H1 (cell line): ENCODE data around the gene CCT3. TPM values are rescaled to one million over a fixed set of nuclear protein-coding genes. Genes with fewer than 3 reads are reported as not detected.

Source experiments
- BACH1 ChIP-seq: IDR thresholded peaks from 2 replicates; pipeline ENCODE4 v1.6.1; 2012; ENCODE audit warnings: low read length, improper control_type of control experiment
- EZH2 ChIP-seq: fragments of 200-600 bp; sonication (generic); IDR thresholded peaks from 2 replicates; pipeline ENCODE4 v1.7.1; 2012; ENCODE audit warnings: low read depth, mild to moderate bottlenecking, moderate library complexity, low read length, inconsistent platforms; ENCODE audit not compliant: severe bottlenecking
- FOSL1 ChIP-seq: IDR thresholded peaks from 2 replicates; pipeline ENCODE4 v1.6.1; 2011; ENCODE audit warnings: mild to moderate bottlenecking, low read depth, low read length, moderate library complexity; ENCODE audit not compliant: insufficient read depth
- TEAD4 ChIP-seq: IDR thresholded peaks from 2 replicates; pipeline ENCODE4 v1.6.1; 2012; ENCODE audit warnings: low read depth, low read length, inconsistent platforms, mixed read lengths
- polyA plus RNA-seq, 7 experiments: library from polyadenylated mRNA; depleted of rRNA in 3 of 7; stranded (reverse) in 5 of 7; unstranded in 2 of 7; fragments of >200 nt in 5 of 7; fragments of 200-250 nt in 2 of 7; gene quantifications; 1 replicate in 5 of 7; 2 replicates in 1 of 7; 4 replicates in 1 of 7; pipeline versions ENCODE4 v1.2.1 to v1.2.3, GENCODE V29; 2011 to 2013; ENCODE audit warnings: missing spikeins in 2 of 7, mixed read lengths in 2 of 7
- total RNA-seq: library from RNA; stranded (reverse); fragmentation: NEBNext Ultra II Directional; extraction: Animal tissue kit (Norgen Biotek cat#: 25700); gene quantifications from 2 replicates; pipeline ENCODE4 v1.2.1, GENCODE V29; 2021

CCT3 gene
- total and polyA plus RNA-seq, 2 of the 8 experiments (the other 6 are each of a cell fraction or from before 2014, with no cell fraction given) = 431 to 480 TPM

DNA sequence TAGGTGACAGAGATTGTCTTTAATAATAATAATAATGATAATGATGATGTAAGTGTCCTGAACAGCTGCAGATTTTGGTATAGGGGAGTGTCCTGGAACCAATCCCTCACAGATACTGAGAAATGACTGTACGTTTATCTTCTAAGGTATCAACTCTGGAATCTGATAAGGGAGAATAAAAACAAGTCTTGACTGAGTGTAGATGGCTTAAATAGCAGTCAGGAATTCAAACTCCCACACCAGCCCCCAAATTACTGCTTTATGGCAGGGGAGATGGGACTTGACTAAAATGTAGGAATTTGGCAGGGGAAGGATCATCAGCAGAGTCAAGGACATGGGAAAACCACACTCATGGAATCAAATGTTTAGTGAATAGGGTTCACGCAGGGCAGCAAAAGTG is 32.9 kb downstream of the CCT3 start (continued):
- TF ChIP-seq TEAD4 = no peak
- no peak for TF ChIP-seq FOSL1
- no peak for TF ChIP-seq BACH1
- TF ChIP-seq EZH2 = no peak
- TF ChIP-seq, all 59 proteins: peak for 0
